WTC11 (cell line): ENCODE measurements around the gene KCNMA1.

Source experiments
- CREB1 ChIP-seq: sonication (generic); formaldehyde crosslinking; IDR thresholded peaks from 2 replicates; pipeline ENCODE4 v1.8.0; 2023; ENCODE audit warnings: mild to moderate bottlenecking, missing genetic modification reagents
- KAT7 ChIP-seq: sonication (generic); formaldehyde crosslinking; IDR thresholded peaks from 2 replicates; pipeline ENCODE4 v1.8.1; 2023; ENCODE audit warnings: missing genetic modification reagents, mild to moderate bottlenecking, borderline replicate concordance

GRCh38 chr10:76976142-76976541, 661.5 kb downstream of the KCNMA1 start:
- TF ChIP-seq CREB1 (CRISPR knock-in tag) = no peak
- TF ChIP-seq KAT7 = no peak
